Frontal cortex (tissue), 4 donors: ENCODE measurements around the gene ADGRD1. TPM values are rescaled to one million over a fixed set of nuclear protein-coding genes. Genes with fewer than 3 reads are reported as not detected.
"Not testable (repeated sequence)": the region's sequence is repeated elsewhere in the genome, so short reads cannot be mapped to it uniquely, and the experiment has no call there.

Experiments
- DNase-seq, 2 donors: peaks; one replicate each; pipeline ENCODE4 v3.0.0; 2012; ENCODE audit warnings: low spot score in 2 of 2
- FAIRE-seq: peaks from 2 replicates; lab custom pipeline; 2012; peaks lifted over from hg19 to GRCh38; lab: Jason Lieb, UNC
- total RNA-seq: library from RNA; depleted of rRNA; stranded (reverse); fragments of >200 nt; gene quantifications from one replicate; pipeline ENCODE4 v1.2.3, GENCODE V29; 2014
- donor health status: control.
- donor health status: control.
- donor health status: control.

Gene ADGRD1
- total RNA-seq, 1 donor from 2014 or later, result 4.5 TPM

DNA sequence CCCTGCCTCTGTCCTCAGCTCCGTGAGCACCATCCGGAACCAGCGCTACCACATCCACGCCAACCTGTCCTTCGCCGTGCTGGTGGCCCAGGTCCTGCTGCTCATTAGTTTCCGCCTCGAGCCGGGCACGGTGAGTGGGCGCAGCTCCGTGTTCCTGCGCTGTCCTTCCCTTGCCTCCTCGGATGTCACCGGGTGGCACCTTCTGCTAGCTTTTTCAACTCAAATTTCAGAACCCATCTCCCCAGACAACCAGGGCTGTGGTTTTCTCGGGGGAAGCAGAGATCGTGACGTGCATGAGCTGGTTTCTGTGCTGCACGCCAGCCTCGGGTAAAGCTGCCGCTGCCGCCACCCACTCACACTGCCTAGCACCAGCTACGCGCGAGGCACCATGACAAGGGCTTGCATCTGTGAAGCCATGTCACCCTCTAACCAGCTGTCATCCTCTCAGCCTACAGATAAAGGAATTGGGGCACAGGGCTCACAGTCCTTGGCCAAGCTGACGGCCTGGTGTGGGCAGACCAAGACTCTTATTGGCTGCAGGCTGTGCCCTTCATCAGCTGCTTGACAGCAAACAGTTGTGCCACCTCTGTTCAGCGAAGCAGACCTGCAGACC lies 152.1 kb downstream of the ADGRD1 start:
- FAIRE-seq (no peak), DNase-seq (no peak)

DNA sequence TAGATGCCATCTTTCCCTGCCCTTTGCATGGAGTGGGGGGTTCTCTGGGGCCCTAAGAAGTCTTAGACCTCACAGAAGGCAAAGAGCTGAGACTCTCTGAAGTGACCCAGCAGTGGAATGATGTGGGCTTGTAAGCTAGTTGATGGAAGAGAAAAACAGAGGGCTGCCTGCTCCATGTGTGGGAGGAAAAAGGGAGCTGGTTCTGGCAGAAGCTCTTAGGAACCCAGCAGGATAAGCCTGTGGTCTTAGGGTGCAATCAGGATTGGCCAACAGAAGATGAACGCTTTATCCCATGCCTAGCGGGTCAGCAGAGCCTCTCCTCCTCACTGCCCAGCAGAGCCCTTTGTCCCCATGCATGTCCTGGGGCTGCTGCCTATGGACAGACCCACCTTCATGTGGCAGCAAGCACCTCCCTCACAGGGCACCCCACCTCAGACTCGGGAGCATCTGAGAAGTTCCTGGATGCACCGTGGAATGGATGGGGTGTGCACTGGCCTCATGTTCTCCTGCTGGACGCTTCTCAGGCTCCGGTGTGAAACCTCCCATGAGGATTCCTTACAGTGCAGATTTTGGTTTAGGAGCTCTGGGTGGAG lies 152.7 kb downstream of the ADGRD1 start:
- DNase-seq, result no peak
- FAIRE-seq, result no peak

DNA sequence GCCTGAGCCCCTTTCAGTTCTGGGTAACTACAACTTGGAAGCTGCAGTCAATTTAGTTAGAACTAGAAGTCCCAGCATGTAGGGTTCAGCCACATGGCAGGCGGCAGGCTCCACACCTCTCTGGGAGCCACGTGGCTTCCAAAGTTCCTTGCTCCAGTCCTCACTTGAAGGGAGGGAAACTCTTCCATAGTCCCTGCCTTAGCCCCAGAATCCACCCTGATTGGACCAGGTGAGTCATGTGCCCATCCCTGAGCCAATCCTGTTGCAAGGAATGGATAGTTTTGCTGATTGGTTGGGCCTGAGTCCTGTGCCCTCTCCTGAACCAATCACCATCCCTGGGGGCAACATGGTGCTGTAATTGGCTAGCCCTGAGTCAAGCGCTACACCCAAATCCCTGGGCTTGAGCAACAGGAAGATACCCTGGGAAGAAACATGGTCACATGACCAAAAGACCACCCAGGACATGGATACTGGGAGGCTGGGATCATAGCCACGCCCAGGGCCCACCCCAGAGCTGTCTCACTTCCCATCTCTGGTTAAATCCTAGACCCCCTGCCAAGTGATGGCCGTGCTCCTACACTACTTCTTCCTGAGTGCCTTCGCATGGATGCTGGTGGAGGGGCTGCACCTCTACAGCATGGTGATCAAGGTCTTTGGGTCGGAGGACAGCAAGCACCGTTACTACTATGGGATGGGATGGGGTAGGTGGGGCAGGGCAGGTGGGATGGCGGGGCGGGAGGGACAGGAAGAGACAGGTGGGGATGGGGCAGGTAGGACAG lies 154.7 kb downstream of the ADGRD1 start:
- FAIRE-seq (no peak), DNase-seq (no peak)

DNA sequence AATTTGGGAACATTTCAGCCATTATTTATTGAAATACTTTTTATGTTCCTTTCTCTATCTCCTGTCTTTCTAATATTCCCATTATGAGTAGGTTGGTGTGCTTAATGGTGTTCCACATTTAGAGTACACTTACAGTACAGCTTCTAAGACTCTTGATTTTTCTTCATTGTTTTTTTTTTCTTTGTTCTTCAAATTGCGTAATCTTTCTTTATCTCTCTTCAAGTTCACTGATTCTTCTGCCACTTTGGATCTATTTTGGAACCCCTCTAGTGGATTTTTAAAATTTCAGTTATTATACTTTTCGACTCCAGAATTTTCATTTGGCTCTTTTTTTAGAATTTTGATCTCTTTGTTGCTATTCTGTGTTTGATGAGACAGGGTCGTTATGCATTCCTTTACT lies 157.7 kb downstream of the ADGRD1 start:
- FAIRE-seq (no peak), DNase-seq (no peak)

DNA sequence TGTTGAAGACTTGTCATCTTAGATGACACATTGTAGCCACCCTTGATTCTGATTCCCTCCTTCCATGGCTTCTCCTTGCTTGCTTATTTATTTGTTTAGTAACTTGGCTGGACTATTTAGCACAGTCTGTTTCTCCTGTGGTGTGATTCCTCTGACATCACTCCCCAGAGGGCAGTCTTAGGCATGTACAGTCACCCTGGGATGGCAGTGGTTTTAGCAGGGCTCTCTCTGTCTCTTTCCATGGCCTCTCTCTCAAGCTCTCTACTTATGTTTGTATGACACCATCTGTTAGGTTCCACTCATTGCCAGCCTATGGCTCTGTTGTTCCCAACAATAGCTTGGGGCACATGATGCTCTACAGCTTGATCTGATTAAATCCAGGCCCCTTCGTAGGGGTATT lies 158.3 kb downstream of the ADGRD1 start:
- DNase-seq (no peak), FAIRE-seq (no peak)

DNA sequence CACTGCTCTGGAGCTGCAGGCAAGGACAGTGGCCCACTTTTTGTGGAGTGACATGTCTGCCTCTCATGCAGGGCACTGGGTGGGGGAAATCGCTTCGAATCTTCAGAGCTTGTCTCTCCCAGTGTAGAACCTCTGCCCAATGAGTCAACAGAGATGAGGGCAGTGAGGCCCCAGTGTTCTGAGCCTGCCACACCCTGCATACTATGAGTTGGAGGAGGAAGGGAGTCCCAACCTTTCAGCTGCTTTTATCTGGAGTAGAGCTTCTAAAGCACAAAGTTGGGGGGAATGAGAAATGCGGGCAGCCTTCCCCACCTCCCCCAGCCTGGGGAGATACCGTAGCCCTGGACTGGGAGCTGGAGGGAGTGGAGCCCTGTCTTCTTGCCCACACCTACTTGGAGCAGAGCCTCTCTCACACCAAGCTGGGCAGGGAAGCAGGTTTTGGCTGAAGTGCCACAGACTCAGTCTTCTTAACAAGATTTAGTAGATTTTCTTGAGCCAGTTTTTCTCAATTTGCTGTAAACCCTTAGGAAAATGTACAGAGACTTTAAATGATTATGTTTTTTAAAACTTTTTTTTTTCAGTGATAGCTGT lies 159.1 kb downstream of the ADGRD1 start:
- no peak for DNase-seq
- FAIRE-seq, result no peak

DNA sequence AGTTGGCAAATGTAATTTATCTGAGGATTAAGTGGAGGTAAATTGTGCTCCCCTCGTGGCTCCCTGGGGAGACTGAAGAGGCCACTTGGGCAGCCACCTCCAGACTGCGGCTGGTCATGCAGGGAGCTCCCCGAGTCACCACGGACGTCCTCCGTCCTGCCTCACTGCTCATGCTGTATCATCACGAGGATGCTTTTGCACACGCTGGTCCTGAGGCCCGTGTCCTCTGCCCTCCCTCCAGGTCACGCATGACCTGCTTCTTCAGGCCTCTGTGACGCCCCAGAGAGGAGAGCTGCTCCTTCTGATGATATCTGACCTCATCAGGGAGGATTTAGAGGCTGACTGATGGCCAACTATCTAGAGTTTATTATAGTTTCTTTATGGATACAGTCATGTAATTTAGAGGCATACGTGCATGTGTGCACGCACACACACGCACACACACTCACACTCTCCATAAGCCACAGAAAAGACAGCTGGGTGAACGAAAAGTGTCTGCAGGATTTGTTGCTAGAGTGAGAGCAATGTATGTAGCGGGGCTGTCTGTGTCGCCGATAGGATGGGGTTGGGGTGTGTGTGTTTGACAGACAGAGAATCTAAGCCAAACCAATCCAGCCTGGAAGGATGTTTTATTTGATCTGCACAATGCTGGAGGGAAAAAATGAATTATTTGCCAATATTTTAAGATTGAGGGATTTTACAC lies 160.0 kb downstream of the ADGRD1 start:
- FAIRE-seq, result no peak
- DNase-seq, result no peak

DNA sequence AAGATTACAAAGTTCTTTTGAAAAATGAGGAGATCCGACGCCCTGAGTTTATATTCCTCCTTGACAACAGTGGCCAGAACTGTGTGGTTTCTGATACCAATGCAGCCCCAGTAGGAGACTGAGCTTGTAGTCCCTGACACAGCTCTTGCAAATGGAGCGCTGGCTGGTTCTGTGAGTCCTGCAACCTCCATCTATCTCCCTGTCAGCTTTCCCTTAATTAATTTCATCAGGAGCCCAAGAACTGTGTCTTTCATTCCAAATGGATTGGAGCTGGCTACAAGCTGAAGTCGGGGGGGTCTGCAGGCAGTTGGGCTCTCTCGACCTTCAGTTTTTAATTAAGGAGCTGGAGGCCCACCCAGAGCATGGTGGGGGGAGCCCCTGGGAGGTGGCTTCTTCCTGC lies 160.6 kb downstream of the ADGRD1 start:
- FAIRE-seq (no peak), DNase-seq (no peak)

DNA sequence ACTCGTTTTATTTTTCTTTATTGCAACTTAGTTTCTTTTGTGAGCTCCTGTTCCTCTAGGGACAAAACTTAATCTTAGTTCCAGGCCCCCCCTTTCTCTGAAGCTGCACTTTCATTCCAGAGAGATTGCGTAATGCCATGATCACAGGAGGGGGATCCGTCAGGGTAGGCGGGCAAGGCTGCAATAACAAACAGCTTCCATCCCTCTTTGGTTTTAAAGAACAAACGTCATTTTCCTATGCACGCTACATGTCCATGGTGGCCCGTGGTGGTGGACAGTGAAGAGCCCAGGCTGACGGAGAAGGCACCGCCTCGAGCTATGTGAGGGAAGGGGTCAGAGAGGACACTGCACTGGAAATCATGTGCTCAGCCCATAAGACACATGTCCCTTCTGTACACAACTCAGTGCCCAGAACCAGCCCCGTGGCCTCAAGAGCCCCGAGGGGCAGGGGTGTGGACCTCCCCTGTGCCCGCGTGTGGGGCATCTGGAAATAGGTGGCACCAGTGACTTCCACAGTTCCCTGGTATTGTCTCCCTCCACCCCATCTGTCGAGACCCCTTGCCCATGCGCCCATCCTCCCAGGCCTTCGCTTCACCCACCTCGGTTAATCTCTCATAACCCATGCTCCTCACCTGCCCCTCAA lies 161.4 kb downstream of the ADGRD1 start:
- FAIRE-seq, result no peak
- no peak for DNase-seq

DNA sequence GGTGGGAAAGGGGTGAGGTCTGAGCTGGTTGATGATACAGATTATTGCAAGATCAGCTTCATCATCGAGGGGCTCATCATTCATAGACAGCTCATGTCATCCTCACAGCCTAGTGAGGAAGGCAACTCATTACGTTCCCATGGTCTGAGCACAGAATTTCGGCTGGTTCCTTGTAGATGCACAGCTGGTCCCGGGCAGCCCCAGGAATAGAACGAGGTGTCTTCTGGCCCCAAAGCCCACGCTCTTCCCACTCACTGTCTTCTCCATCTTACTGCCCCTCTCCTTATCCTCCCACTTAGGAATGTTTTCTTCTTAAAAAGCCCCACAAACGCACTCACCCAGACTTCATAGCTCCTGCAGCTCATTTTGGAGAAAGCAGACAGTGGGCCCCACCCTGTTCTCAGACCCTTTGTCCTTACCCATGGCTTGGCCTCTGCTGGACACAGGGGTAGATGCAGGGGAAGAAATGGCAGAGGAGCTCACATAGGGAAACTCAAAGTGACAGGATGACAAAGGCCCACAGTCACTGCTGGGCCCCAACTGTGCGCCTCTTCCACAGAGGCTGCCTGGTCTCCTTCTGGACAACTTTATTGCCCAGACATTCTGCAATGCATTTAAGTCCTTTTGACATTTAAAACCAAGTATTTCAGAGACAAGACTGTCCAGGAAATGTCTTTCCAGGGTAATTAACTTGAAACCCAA lies 162.2 kb downstream of the ADGRD1 start:
- DNase-seq (no peak), FAIRE-seq (no peak)

DNA sequence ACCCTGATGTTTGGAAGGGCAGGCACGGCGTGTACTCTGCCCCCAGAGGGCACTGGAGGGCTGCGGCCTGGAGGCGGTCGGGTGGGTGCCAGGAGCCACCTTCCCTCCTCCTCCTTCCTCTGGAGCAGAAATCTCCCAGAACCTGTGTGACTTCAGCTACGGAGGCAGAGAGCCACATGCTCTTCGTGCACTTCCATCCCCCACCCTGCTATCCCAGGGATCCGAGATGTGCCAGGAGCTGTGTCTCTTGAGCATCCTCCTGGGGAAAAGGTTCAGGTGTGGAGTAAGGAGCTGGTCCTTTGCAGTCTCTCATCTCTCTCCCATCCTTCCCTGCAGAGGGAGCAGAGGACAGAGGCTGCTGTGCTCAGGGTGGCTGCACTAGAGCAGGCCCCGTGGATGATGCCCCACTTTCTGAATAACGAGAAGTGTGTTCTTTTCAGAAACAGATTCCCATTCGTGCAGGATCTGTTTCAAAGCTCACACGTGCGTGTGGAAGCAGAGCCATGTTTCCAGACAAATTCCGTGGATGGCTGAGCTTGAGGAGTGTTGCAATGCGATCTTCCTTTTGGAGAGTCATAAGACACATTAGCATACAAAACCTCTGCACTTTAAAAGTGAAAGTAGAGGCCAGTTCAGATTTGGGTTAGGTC lies 162.9 kb downstream of the ADGRD1 start:
- DNase-seq, result peak in 1 of 2 donors; percentile 51
- no peak for FAIRE-seq

DNA sequence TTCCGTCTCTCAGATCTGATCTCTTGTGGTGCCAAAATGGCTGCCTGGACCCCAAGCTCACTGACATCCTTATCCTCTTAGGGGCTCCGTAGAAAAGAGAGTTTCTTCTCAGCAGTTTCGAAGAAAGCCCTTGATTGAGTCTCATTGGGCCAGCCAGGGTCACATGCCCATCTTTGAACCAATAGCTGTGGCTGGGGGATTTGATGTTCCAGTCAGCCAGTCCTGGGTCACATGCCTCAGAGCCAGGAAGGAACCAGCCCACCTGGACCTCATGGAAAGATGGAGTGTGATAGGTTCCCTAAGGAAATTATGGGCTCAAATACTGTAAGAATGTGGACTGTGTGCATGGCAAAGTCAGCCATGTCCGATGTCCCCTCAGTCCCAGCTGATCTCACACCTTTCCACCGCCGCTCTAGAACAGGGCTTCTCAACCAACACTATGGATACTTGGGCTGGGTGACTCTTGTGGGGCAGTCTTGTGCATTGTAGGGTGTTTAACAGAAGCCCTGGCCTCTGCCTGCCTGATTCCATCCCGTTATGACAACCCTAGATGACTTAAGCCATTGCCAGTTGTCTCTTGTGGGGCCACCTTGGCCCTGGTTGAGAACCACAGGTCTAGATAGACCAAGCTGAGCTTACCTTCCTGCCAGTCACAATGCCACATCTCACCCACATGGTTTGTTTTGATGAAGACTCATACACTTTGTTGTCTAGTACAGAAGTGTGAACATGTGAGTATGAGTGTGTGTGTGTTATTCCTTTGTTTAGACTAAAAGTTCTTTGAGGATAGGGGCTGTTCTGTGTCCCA lies 163.9 kb downstream of the ADGRD1 start:
- DNase-seq (no peak), FAIRE-seq (no peak)

DNA sequence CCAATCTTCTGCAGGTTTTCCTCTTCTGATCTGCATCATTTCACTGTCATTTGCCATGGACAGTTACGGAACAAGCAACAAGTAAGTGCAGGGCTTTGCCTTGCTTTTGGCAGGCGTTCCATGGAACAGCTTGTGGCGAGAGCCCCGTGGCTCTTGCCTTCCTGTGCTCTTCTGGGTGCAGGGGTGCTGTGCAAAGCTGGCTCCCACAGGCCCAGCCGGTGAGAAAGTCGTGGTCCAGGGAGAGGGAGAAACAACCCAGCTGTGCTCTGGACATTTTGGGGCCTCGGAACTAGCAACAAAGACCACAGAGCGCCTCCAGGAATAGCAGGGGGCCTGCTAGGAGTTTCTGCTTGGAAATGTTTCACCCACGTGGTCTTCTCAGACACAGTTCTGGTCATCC lies 164.7 kb downstream of the ADGRD1 start:
- DNase-seq (no peak), FAIRE-seq (no peak)

DNA sequence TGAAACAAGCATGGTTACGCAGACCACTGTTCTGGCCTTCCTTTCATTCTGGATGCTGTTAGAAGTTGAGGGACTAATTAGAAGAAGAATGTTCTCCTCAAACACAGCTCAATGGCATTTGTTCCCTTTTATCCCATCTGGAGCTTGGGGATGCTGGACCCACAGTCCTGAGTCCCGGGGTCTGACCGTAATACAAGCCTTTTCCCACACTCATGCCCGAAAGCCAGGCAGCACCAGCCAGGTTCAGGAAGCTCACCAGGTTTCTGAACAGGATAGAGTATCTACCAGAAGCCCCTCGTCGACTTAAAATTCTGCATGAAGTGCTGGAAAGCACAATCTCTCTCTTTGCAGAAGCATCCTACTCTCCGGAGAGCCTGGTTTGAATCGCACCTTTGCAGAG lies 165.6 kb downstream of the ADGRD1 start:
- FAIRE-seq, DNase-seq: not testable (repeated sequence)

DNA sequence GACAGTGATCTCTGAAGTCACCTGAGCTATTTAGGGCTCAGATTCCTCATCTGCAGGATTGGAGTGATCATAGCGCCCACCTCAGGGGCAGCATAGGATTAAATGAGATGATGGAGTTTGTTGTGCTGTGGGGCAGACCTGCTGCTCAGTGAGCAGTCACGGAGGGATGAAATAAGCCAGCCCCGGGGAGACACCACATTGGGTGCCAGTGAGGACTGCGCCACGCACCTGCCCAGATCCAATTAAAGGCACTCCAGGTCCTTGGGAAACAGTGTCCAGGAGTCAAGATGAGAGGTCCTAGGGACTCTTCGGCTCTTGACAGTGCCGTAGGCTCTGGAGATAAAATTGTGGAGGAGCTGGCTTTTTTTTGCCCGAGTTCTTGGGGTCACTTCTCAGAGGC lies 166.2 kb downstream of the ADGRD1 start:
- FAIRE-seq, result no peak
- DNase-seq, result no peak

DNA sequence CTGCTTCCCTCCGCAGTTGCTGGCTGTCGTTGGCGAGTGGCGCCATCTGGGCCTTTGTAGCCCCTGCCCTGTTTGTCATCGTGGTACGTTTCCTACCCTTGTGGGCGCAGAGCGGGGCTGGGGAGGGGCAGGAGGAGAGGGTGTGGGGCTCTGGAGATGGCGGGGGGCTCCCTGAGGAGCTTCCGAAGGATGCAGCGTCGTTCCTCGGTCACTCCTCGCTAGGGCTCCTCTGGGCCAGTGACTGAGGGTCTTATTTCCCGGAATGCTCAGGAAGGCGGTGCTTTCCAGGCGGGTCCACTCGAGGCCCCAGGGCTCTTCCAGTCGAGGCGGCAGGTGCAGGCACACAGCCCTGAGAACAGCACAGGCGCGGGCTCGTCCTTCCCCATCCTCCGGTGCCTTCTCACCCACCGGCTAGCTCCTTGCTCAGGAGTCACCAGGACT lies 167.1 kb downstream of the ADGRD1 start:
- no peak for DNase-seq

DNA sequence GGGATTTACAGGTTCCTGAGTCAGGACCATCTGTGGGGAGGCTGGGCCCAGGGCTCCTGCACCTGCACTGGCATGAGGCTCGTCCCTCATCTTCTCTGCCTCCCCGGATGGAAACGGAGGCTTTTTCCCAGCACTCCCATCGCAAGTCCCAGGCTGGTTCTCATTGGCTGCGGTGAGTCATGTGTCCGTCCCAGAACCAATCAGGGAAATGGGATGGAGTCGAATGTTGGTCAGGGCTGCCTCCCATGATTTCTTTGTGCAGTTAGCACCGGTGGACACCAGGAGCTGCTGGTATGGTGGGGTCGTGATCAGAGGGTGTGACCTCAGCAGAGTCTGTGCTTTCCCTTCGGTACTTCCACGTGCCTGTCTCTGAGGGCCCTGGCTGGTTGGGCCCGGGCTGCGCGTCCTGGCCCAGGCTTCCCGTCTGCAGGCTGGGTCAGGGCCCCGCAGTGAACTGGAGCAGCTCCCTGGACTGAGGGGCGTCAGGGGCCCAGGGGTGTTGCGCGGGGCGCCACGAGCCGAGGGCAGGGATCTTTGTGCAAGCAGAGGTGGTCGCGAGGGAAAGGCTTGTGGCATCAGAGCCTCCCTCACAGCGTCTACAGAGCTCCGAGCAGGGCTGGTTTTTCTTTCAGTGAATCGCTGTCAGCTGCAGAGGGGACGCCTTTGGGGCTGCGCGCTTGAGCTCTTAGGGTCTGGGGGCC lies 168.1 kb downstream of the ADGRD1 start:
- DNase-seq (no peak), FAIRE-seq (no peak)

More for the DNA sequence above, 167.1 kb downstream of the ADGRD1 start:
- FAIRE-seq, result no peak
